Keratinocyte (primary cell): ENCODE results near the gene ELAVL1. TPM values are rescaled to one million over a fixed set of nuclear protein-coding genes. Genes with fewer than 3 reads are reported as not detected.

Experiments used
- DNase-seq: peaks from one replicate; pipeline ENCODE4 v3.0.0-alpha.2; 2011; ENCODE audit warnings: low read depth, missing footprints, low spot score
- FAIRE-seq: peaks from 2 replicates; lab custom pipeline; 2011; peaks lifted over from hg19 to GRCh38; lab: Jason Lieb, UNC
- H2AFZ ChIP-seq: 2 replicates; pipeline ENCODE4 v1.6.0; 2012; ENCODE audit warnings: low read length, control low read depth, inconsistent platforms; ENCODE audit not compliant: control insufficient read depth
- H3K27ac ChIP-seq: 2 replicates; pipeline ENCODE4 v1.5.1; 2011; ENCODE audit warnings: low read length; ENCODE audit not compliant: control insufficient read depth, insufficient read depth
- H3K27me3 ChIP-seq: 3 replicates; pipeline ENCODE4 v1.6.0; 2011; ENCODE audit warnings: low read length; ENCODE audit not compliant: control insufficient read depth, insufficient read depth; ENCODE audit errors: extremely low read depth
- H3K36me3 ChIP-seq, 2 experiments: 2 replicates in 1 of 2; 3 replicates in 1 of 2; pipeline ENCODE4 v1.5.1; 2011; ENCODE audit warnings: low read length in 2 of 2, mild to moderate bottlenecking in 1 of 2; ENCODE audit not compliant: control insufficient read depth in 2 of 2, insufficient read depth in 2 of 2; ENCODE audit errors: extremely low read depth in 1 of 2
- H3K4me1 ChIP-seq: 3 replicates; pipeline ENCODE4 v1.5.1; 2011; ENCODE audit warnings: low read length; ENCODE audit not compliant: control insufficient read depth, insufficient read depth; ENCODE audit errors: extremely low read depth
- H3K4me2 ChIP-seq: 3 replicates; pipeline ENCODE4 v1.6.0; 2011; ENCODE audit warnings: low read depth, low read length; ENCODE audit not compliant: control insufficient read depth, insufficient read depth; ENCODE audit errors: extremely low read depth
- H3K4me3 ChIP-seq, 3 experiments: fragments of 200-600 bp in 1 of 3; sonication (generic) in 1 of 3; 2 replicates in 2 of 3; 3 replicates in 1 of 3; pipeline ENCODE4 v1.5.1; 2011 to 2016; ENCODE audit warnings: low read length in 3 of 3, mild to moderate bottlenecking in 3 of 3, control low read depth in 2 of 3, inconsistent platforms in 1 of 3, low read depth in 1 of 3, mixed read lengths in 1 of 3, mixed run types in 1 of 3, moderate library complexity in 1 of 3; ENCODE audit not compliant: control insufficient read depth in 2 of 3, insufficient read depth in 2 of 3; ENCODE audit errors: extremely low read depth in 1 of 3
- H3K79me2 ChIP-seq: 2 replicates; pipeline ENCODE4 v1.6.0; 2012; ENCODE audit warnings: low read length; ENCODE audit not compliant: control insufficient read depth, insufficient read depth
- H3K9ac ChIP-seq: 3 replicates; pipeline ENCODE4 v1.6.0; 2011; ENCODE audit warnings: low read length; ENCODE audit not compliant: control insufficient read depth, insufficient read depth; ENCODE audit errors: extremely low read depth
- H3K9me1 ChIP-seq: 3 replicates; pipeline ENCODE4 v1.6.0; 2011; ENCODE audit warnings: low read length; ENCODE audit not compliant: control insufficient read depth, insufficient read depth; ENCODE audit errors: extremely low read depth
- H3K9me3 ChIP-seq: 2 replicates; pipeline ENCODE4 v1.5.1; 2012; ENCODE audit warnings: low read depth, low read length; ENCODE audit not compliant: control insufficient read depth
- H4K20me1 ChIP-seq: 3 replicates; pipeline ENCODE4 v1.6.0; 2011; ENCODE audit warnings: low read length; ENCODE audit not compliant: control insufficient read depth, insufficient read depth; ENCODE audit errors: extremely low read depth
- EZH2 ChIP-seq: IDR thresholded peaks from one replicate; pipeline ENCODE4 v1.6.1; 2012; ENCODE audit warnings: inconsistent platforms, mild to moderate bottlenecking, low read length, moderate library complexity
- dilution Hi-C: fragments of 300-500 bp; cut with MboI; formaldehyde crosslinking; loops from one replicate; pipeline ENCODE4 v1.7.0; 2020; ENCODE audit warnings: low sequenced_read_pairs; ENCODE audit not compliant: extremely low pct_ligation_motif_present
- polyA plus RNA-seq, 5 experiments: library from polyadenylated mRNA; depleted of rRNA in 3 of 5; stranded (reverse) in 3 of 5; stranded (forward) in 1 of 5; unstranded in 1 of 5; fragments of >200 nt; gene quantifications; 1 replicate in 1 of 5; 2 replicates in 3 of 5; 3 replicates in 1 of 5; pipeline versions ENCODE4 v1.2.1 to v1.2.3, GENCODE V29; 2011 to 2012; ENCODE audit warnings: missing spikeins in 2 of 5, low read depth in 1 of 5, low replicate concordance in 1 of 5
- TF ChIP-seq, protein P1 (sequence below), 3 experiments: IDR thresholded peaks in 1 of 3; conservative IDR thresholded peaks in 1 of 3; optimal IDR thresholded peaks in 1 of 3; 2 replicates in 2 of 3; 3 replicates in 1 of 3; pipeline versions ENCODE3 to v1.5.1; 2011; ENCODE audit warnings: low read length in 3 of 3, mild to moderate bottlenecking in 3 of 3, moderate library complexity in 2 of 3, control low read depth in 1 of 3, inconsistent platforms in 1 of 3; ENCODE audit not compliant: insufficient read depth in 2 of 3; ENCODE audit errors: extremely low read depth in 1 of 3

ELAVL1 gene
- polyA plus RNA-seq, 1 donor (not counting 4 experiments of a cell fraction or from before 2014, with no cell fraction given): 46.9 TPM

DNA sequence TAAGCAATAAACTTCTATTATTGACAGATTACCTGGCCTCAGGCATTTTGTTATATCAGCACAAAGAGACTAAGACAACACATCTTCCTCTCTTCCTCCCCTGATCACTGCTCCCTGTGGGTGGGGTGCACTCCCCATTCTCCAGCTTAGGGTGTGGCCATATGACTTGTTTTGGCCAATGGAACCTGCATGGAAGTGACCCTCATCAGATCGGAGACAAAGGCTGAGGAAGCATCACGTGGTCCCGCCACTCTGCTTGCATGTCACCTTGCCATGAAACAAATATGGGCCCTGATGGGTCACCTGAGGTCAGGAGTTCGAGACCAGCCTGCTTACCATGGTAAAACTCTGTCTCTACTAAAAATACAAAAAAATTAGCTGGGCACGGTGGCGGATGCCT is 33.4 kb upstream of the ELAVL1 start:
- DNase-seq (no peak), FAIRE-seq (no peak)
- Histone ChIP-seq H3K4me1 (no peaks in the 10 kb centered on the region), H3K9me3 (no peaks in the 10 kb centered on the region), H3K27ac (no peak overlapping the region), H3K36me3 (no peaks in the 10 kb centered on the region), H3K79me2 (no peaks in the 10 kb centered on the region), H3K9me1 (no peaks in the 10 kb centered on the region), H3K4me2 (no peak overlapping the region), H3K9ac (no peak overlapping the region), H4K20me1 (no peaks in the 10 kb centered on the region), H2AFZ (no peak overlapping the region), H3K4me3 (no peak overlapping the region), H3K27me3 (peaks cover 5% of the 10 kb centered on the region)
- TF ChIP-seq EZH2: no peak
- TF ChIP-seq, protein P1, sequence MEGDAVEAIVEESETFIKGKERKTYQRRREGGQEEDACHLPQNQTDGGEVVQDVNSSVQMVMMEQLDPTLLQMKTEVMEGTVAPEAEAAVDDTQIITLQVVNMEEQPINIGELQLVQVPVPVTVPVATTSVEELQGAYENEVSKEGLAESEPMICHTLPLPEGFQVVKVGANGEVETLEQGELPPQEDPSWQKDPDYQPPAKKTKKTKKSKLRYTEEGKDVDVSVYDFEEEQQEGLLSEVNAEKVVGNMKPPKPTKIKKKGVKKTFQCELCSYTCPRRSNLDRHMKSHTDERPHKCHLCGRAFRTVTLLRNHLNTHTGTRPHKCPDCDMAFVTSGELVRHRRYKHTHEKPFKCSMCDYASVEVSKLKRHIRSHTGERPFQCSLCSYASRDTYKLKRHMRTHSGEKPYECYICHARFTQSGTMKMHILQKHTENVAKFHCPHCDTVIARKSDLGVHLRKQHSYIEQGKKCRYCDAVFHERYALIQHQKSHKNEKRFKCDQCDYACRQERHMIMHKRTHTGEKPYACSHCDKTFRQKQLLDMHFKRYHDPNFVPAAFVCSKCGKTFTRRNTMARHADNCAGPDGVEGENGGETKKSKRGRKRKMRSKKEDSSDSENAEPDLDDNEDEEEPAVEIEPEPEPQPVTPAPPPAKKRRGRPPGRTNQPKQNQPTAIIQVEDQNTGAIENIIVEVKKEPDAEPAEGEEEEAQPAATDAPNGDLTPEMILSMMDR (optimal IDR thresholded peaks at IDR 0.05 in 1 of 3, IDR thresholded peaks at IDR 0.05 in 1 of 3, conservative IDR thresholded peaks at IDR 0.05 in 1 of 3; ENCODE audit: extremely low read depth in 1 of 3, insufficient read depth in 2 of 3, low read length in 3 of 3): no peak
- dilution Hi-C loops: no loop called here

DNA sequence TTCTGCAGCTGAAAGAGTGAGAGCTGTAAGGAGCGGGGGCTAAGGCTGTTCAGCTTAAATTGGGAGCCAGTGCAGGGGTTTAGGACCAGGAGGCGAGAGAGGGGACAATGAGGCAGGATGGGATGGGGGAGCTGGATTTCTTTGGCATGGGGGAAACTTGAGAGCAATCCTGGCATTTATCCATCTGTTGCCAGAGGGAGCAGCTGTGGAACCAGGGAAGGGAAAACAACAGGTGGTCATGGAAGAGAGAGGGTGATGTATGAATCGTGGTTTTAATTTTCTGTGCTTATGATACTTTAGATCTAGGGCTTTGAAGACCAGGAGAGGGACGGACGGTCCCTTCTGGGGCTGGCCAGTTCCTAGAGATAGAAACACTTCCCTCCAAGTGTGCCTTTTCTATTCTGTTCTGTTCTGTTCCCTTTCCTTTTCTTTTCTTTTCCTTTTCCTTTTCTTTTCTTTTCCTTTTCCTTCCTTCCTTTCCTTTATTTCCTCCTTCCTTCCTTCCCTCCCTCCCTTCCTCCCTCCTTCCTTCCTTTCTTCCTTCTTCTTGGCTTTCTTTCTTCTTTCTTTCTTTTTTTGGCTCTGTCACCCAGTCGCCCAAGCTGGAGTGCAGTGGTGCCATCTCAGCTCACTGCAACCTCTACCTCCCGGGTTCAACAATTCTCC is 31.1 kb upstream of the ELAVL1 start:
- dilution Hi-C loops: no loop called here
- no peak overlapping the region for H3K4me3 ChIP-seq
- no peak overlapping the region for H3K9ac ChIP-seq
- no peak for FAIRE-seq
- H3K27me3 ChIP-seq: peaks cover 5% of the 10 kb centered on the region
- no peak overlapping the region for H3K4me2 ChIP-seq
- no peaks in the 10 kb centered on the region for H3K79me2 ChIP-seq
- H3K36me3 ChIP-seq: no peaks in the 10 kb centered on the region
- H4K20me1 ChIP-seq: no peaks in the 10 kb centered on the region
- H3K4me1 ChIP-seq: no peaks in the 10 kb centered on the region
- H3K9me1 ChIP-seq: no peaks in the 10 kb centered on the region
- no peaks in the 10 kb centered on the region for H3K9me3 ChIP-seq
- no peak overlapping the region for H2AFZ ChIP-seq
- H3K27ac ChIP-seq: no peak overlapping the region
- no peak for DNase-seq
- no peak for TF ChIP-seq EZH2
- TF ChIP-seq, protein P1 (optimal IDR thresholded peaks at IDR 0.05 in 1 of 3, IDR thresholded peaks at IDR 0.05 in 1 of 3, conservative IDR thresholded peaks at IDR 0.05 in 1 of 3; ENCODE audit: extremely low read depth in 1 of 3, insufficient read depth in 2 of 3, low read length in 3 of 3): no peak
